GM21786 (cell line): ENCODE results near the gene DOK1.
"Not testable (repeated sequence)": the region's sequence is repeated elsewhere in the genome, so short reads cannot be mapped to it uniquely, and the experiment has no call there.

Source experiments
- ATAC-seq: cut with Tn5 transposase; IDR thresholded peaks from one replicate; pipeline ENCODE4 v1.9.1; 2021; ENCODE audit not compliant: unreplicated experiment

Gene DOK1

DNA sequence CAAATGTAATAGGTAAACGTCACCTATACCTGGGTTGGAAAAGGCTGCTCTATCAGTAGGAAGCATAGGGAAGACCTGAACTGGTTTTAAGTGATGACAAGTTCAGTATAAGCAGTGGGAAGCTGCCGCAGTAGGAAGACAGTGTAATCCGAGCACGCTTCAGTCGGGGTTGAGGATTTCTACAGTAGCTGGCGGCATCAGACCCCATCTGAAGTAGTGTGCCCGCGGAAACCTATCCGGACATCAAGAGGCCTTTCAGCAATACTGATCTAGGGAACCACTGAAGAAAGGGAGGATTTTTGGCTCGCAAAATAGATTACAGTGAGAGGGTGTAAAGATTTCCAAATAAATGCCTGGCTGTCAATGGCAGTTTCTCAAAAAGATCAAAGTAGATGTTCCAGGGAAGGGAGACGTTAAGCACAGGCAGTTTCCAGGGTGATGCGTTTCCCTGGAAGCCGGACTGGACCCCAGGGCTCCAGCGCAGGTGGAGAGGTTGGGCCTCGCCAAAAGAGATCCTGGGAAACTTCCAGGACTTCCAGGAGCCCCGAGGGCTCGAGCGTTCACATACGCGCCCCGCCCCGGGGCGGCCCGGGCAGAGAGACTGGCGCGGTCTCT lies 6.1 kb upstream of the DOK1 start:
- no peak for ATAC-seq

DNA sequence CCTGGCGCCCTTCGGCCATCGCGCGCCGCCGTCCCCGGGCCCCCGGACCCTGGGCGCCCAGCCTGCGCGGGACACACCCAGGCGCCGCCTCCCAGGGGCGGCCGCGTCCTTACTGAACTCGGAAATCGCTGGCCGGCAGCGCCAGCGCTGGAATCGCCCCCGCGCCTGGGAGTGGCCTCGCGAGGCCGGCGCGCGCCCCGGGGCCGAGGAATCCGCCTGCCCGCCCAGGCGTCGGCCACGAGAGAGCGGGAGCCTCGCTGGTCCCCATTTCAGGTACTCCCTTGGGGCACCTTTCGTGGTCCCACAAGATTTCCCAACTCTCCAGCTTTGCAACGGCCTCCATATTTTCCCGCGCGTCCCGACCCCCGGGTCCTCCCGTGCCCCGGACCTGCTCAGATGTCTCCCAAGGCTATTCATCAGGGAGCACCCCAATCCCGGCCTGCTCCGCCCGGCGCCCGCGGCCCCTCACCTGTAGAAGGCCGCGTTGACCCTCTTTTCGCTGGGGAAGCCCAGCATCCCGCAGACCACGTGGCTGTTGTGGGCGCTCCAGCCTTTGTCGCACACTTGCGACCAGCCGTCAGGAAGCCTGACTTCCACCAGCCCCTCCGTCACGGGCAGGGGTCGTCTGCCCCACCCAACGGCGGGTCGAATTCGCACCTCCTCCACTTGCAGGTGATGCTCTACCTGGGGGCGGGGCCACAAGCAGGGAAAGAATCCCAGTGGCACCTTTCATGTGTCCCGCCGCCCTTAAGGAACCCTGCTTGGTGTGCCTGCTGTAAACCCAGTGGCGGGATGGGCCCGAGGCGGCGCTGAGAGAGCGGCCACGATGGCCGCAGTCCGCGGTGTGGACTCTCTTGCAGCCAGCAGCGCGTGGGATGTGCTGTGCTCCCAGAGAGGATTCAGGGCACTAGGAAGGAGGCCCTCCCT lies 5.4 kb upstream of the DOK1 start:
- ATAC-seq = no peak

DNA sequence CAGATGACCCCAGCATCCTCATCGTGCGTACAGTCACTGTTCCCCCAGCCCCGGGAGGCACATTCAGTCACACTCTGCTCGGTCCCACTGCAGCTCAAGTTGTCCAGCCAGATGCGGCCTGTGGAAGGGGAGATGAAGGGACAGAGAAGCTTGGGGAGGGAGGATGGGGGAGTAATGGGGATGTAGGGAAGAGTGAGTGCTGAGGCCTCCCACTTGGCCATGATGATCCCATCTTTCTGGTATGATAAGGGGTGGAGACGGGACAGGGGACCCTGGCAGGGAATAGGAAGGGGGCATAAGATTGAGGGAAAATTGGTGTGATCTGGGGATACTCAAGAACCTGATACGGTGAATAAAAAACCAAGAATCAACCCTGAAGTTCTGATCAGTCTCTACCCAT lies 4.3 kb upstream of the DOK1 start:
- ATAC-seq = no peak

DNA sequence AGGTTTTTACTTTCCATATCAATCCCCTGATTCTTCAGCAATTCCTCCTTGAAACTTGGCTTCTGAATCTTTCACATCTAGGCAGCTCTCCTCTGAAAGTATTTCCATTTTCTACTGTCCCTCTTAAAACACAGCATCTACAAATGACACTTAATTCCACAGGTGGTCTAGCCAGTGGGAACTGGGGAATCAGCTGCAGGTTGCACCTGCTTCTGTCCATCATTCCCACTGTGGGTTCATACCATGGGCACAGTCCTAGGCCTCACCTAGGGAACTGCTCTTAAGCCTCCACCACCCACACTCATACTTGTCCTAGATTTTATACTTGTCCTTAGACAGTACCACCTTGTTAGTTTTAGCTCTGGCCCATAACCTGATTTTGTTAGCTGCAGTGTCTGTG lies 3.0 kb upstream of the DOK1 start:
- no peak for ATAC-seq

DNA sequence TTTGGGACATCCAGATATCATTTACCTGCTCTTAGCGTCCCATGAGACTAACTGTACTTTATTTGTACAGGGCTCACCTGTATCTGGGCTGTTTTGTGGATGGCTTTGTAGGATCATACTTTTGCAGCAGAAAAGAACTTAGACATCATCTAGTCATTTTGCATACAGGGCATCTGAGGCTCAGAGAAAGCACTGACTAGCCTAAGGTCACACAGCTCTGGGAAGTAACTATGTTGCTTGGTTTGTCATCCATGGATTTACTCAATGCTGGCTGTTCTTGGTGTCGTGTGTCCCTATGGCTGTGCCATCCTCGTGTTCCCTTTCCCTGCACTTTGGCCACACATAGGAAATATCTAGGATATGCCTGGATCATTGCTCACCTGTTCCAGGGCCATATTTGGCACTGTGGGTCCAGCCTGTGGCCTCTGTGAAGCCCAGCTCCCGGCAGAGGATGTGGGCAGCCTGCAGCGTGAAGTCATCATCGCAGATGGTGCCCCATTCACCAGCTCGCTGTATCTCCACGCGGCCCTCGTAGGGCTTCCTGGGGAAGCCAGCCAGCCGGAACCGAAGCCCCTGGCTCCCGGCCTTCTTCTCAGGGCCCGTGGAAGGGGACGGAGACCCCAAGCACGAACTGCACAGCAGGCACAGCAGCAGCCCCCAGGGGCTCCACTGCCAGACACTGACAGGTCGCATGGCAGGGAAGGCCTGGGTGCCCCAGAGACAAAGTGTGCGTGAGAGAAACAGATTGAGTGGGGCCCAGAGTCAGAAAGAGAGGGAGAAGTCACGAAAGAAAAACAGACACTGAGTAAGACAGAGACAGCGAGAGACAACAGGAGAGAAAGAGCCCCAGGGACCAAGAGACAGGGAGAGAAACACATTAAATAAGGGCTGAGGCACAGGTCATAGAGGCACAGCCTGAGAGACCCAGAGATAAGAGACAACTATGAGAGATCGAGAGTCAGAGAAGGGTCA lies 2.3 kb upstream of the DOK1 start:
- ATAC-seq = no peak

DNA sequence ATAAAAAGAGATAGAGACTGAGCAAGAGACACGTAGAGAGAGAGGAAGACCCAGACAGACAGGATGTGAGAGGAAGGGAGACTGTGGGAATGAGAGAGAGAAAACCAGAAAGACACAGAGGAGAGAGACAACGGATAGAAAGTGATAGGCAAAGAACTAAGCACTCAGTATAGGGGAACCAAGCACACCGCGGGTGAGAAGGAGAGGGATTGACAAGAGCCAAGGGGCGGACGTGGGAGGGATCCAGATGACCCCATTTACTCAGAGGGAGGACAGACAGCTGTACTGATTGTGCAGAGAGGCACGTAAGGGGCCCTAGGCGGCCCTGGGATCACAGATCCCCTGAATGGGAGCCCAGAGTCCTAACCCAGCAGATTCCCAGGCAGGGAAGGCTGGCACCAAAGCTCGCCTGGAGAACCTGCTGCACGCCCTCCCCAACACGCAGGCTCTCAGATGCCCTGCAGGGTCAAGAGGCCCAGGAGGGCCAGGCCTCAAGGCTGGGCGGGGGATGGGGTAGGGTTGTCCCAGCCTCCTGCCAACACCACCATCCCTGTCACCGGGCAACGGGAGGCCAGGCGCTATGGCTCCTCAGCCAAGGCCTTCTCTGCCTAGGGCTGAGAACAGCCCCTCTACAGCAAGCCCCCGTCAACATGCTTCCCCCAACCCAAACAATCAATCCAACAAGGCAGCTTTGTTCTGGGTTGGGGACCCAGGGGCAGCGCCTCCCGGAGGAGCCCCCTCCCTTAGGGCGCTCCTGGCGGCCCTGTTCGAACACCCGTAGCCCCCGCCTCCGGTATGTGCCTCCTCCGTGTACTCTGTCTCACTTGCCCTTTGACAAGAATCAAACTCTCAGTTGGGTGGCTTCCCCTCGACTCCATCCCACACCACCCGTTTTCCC lies 1.4 kb upstream of the DOK1 start:
- no peak for ATAC-seq

DNA sequence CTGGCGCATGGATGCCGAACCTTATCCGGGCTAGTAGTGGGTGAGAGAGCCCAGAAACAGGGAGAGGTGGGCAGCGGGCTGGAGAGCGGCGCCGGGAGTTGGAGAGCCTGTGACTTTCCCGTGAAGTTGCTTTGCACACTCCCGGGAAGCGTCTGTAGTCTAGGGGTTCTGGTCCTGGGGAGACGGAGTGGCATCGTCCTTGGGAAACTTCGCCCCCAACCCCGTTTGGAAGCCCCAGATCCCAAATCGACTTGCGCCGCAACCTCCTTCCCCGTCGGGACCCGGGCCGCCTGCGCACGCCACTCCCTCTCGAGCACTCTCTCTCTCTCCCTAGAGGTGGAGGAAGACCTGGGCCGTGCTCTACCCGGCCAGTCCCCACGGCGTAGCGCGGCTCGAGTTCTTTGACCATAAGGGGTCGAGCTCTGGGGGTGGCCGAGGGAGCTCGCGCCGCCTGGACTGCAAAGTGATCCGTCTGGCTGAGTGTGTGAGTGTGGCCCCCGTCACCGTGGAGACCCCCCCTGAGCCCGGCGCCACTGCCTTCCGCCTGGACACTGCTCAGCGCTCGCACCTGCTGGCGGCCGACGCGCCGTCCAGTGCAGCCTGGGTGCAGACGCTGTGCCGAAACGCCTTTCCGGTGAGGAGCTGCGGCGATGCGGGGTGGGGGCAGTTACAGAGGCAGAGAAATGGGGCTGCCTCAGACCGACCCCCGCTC lies 456 bp downstream of the DOK1 start:
- peak; percentile 36 for ATAC-seq

DNA sequence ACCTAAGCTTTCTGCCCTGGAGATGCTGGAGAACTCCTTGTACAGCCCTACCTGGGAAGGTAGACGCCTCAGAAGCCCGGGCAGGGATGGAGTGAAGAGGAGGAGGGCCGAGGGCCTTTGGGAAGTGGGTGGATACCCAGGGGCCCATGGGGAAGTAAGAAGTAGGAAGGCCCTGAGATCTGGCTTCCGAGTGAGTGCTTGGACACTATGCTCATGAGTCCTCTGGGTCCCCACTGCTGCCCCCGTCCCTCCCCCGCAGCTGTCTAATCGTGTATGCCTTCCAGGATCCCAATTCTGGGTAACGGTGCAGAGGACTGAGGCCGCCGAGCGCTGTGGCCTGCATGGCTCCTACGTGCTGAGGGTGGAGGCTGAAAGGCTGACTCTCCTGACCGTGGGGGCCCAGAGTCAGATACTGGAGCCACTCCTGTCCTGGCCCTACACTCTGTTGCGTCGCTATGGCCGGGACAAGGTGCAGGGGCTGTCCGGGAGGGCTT lies 1.1 kb downstream of the DOK1 start:
- no peak for ATAC-seq

DNA sequence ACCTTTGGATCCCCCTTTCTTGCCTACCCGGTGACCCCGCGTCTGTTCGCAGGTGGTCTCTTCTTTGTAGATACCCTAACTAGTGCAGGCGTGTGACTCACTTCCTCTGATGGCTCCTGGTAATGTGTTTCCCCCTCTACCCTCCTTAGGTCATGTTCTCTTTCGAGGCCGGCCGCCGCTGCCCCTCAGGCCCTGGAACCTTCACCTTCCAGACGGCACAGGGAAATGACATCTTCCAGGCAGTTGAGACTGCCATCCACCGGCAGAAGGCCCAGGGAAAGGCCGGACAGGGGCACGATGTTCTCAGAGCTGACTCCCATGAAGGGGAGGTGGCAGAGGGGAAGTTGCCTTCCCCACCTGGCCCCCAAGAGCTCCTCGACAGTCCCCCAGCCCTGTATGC lies 1.6 kb downstream of the DOK1 start:
- no peak for ATAC-seq

DNA sequence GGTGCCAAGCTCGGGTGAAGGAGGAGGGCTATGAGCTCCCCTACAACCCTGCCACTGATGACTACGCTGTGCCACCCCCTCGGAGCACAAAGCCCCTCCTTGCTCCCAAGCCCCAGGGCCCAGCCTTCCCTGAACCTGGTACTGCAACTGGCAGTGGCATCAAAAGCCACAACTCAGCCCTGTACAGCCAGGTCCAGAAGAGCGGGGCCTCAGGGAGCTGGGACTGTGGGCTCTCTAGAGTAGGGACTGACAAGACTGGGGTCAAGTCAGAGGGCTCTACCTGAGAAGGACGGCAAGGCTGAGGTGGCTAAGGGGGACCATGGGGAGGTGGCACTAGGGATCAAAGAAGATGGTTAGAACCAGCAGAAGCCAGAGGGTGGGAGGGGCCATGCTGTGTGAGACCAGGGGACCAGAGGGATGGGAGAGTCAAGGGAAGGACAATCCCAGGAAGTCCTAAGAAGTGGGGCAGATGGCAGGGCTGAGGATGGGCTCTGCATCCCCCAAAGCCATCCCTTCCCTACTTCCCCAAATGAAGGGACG lies 2.4 kb downstream of the DOK1 start:
- ATAC-seq = no peak

DNA sequence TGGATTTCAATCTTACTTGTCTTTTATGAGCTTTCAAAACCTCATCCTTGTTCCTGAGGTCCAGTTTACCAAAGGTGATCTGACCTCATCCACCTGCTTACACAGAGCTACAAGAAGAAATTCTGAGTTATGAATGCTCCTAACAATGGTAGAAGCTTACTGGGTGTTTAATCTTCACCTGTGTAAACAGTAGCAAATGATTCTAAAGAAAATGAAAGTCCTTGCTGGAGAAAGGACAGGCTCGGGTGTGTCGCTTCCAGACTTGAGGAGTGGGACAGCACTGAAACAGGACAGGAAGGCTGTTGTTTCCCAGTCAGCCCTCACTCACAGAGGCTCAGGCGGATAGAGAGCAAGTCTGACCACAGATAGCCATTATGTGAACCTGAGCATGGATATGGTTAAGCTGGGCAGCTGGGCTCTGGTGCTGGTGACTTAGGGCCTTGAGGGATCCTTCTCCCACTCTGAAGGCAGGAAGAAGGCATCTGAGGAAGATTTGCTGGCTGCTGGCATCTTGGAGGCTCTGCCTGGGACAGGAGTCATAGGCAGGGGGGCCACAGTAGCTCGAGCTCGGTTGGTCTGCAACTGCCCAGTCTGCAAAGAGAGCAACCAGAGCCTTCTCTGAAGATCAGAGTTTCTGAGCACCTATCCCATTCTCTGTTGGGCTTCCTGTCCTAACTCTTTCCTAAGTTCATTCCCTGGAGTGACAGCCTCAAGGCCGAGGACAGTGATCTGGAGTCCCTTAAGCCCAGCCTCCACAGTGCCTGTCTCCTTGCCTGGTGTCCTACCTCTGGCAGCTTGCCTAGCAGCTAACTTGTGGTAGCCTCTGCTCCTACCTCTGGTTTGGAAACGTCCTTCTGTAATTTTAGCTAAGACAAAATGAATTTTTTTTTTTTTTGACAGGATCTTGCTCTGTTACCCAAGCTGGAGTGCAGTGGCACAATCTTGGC lies 4.0 kb downstream of the DOK1 start:
- ATAC-seq = no peak

DNA sequence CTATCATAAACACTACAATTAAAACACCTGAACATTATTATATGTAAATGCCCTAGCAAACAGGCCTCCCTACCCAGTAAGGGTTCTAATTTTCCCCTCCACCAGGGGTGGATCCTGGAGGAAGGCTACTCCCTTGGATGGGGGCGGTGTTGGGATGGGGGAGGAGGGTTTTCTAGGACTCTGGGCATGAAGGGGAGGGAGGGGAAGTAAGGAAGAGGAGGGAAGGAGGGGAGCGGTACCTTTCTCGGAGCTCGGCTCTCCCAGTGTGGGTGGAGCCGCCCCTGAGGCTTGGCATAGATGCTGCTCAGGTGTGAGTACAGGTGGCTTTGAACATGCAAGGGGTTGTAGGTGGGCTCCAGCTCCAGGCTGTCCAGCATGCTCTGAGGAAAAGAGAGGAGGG lies 5.4 kb downstream of the DOK1 start:
- ATAC-seq = no peak

DNA sequence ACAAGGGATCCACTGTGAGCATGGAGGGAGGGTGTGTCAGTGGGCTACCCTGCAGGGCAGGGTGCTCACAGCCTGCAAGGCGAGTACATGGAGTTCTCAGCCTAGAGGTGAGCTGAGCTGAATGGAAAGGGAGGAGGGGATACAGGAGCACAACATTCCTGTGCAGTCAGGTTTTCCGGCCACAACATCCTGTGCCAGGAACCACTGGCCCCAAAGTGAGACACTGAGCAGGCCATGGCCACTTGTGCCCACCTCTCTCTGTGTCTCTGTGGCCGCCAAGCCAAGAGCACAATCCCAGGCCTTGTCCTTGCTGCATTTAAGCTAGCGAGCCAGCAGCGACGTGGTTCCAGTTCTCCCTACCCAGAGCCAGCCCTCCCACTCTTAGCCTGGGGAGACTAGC lies 6.1 kb downstream of the DOK1 start:
- no peak for ATAC-seq

DNA sequence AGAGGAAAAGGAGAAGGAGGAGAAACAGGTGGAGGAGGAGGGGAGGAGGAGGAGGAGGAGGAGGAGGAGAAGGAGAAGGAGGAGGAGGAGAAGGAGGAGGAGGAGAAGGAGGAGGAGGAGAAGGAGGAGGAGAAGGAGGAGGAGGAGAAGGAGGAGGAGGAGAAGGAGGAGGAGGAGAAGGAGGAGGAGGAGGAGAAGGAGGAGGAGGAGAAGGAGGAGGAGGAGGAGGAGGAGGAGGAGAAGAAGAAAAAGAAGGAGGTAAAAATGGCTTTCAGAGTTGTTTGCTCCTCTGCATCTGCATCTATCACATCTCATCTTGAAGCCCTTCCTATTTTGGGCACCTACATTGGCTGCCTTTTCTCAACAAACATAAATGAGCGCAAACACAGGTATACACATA lies 6.5 kb downstream of the DOK1 start:
- ATAC-seq = not testable (repeated sequence)

DNA sequence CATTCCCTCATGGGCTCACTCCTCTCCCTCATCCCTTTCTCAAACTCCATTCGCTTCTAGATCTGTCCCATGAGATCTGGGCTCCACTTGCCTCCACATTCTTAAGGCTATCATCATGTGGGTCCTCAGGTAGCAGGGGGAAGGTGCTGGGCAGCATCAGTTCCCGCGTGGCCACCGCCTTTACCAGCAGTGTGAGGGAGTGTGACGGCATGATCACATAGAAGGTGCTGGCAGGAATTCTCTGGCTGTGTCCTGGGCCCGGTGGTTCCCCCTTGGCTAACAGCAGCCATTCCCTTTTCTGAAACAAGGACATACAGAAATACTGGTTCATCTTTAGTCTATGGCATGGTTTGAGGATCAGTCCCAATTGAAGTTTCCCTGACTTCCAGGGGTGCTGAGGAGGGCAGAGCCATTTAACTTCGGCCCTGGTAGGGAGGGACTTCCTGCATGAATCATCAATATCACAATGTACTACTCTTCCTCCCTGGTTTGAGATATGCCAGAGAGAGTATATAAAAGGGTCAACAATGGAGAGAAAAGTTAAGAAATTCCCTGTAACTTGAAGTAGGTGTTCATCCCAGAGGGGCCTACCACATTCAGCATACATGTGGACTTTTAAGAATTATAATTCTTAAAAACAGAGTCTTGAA lies 7.7 kb downstream of the DOK1 start:
- no peak for ATAC-seq

DNA sequence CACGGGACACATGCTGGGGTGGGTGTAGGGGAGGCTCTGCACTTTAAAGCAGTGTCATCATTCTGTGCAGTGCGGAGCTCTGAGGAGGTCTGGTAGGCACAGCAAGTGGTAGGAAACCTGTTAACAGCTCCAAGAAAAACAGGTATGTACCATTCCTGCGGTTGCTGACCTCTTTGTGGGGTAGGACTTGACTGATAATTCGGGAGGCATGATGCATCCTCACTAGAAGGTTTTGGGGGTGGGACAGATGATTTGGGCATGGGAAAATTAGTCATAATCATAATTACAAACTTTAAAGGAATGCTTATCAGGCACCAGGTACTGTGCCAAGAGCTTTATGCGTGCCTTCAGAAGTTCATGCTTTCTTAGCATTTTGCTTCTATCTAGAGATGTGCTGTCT lies 9.7 kb downstream of the DOK1 start:
- ATAC-seq = no peak

DNA sequence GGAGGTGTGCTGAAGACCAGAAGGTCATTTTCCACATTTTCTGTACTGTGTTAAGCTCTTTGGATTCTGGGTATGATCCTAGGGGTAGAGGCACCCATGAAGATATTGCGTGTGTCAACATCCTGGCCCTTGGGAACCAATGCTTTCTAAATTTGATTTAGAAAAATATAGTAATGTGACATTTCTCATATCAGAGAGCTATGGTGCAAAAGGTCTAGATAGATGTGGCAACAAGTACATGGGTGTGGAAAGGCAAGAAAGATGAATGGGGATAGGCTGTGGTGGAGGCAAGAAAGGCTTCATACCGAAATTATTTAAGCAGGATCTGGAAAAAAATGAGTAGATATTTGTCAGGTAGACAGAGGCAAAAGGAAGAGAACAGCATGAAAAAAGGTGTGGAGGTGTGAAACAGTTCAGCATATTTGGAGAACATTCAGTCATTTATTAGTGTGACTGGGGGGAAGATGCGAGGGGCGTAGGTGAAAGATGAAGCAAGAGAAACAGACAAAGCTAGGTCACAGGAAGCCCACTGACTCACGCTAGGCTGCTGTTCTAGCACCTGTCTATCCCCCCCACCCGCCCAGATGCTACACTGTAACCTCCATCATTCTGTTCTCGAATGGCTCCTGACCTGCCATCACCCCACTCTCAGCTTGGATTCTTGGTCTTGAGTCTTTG lies 11.7 kb downstream of the DOK1 start:
- ATAC-seq = no peak
